Prostate gland (tissue), 2 donors: ENCODE data around the gene NME3.
A peak's percentile ranks its signal among the peaks of the same experiment; 100 is the strongest.

Source experiments
- CTCF ChIP-seq, 4 experiments: fragments of 200-600 bp in 2 of 4; fragments of 450-650 bp in 2 of 4; sonication (generic) in 2 of 4; IDR thresholded peaks; 1 replicate in 3 of 4; 2 replicates in 1 of 4; pipeline ENCODE4 v1.5.1; 2016 to 2019; ENCODE audit warnings: antibody characterized with exemption in 4 of 4, mild to moderate bottlenecking in 2 of 4, moderate library complexity in 2 of 4
- POLR2A ChIP-seq: fragments of 450-650 bp; IDR thresholded peaks from one replicate; pipeline ENCODE4 v1.6.1; 2016; ENCODE audit warnings: antibody characterized with exemption, mild to moderate bottlenecking
- POLR2AphosphoS5 ChIP-seq: sonication (generic); formaldehyde crosslinking; IDR thresholded peaks from one replicate; pipeline ENCODE4 v1.6.1; 2017; ENCODE audit warnings: antibody characterized with exemption

DNA sequence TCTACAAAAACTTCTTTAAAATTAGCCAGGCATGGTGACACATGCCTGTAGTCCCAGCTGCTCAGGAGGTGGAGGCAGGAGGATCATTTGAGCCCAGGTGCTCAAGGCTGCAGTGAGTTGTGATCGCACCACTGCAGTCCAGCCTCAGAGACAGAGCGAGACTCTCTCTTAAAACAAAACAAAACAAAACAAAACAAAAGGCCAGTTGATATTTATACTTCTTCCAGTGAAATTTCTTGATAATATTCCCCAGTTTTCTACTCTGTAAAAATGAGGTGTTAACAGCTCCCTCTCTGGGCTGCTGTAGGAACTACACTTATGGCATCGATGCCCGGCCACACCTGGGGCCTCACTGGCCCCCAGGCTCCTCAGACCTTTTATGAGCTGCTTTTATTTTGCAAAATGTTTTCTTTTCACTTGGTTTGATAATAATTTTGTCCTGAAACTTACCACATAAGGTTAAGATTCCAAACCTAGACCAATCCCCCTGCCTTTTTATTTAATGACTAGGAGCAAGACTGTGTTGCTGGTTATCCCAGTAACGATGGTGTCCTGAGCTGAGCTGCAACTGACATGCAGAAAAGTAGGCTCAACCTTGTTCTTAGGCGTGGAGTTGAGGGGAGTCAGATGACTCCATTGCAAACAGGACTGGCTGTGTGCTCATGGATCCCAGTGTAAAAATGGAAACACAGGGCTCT is 47.7 kb downstream of the NME3 start:
- TF ChIP-seq CTCF (IDR thresholded peaks at IDR 0.05) (peak; percentile 48 to 77 (median 75)), POLR2A (no peak), POLR2AphosphoS5 (peak; percentile 22)
